Activated T-helper 1 cell treated with anti-CD3 and anti-CD28 coated beads, Interleukin-12 subunit alpha, Interleukin-12 subunit beta, Interleukin-2, Interleukin-4 antibody, amounts not matched to agents 30 ng/mL and 10 ng/mL and 1 ng/mL, durations not matched to agents 14 hours and 24 hours and 36 hours (primary cell): ENCODE results near the gene PAQR8. TPM values are rescaled to one million over a fixed set of nuclear protein-coding genes. Genes with fewer than 3 reads are reported as not detected.

Experiments used
- DNase-seq: peaks from one replicate; pipeline ENCODE4 v3.0.0; 2021; ENCODE audit warnings: low spot score
- H3K27ac Mint-ChIP-seq: one replicate; pipeline ENCODE4 v1.8.0; 2021; ENCODE audit warnings: mild to moderate bottlenecking, mixed read lengths
- H3K27me3 Mint-ChIP-seq: one replicate; pipeline ENCODE4 v1.8.0; 2022; ENCODE audit warnings: mild to moderate bottlenecking, moderate library complexity, mixed read lengths; ENCODE audit not compliant: insufficient read depth
- H3K36me3 Mint-ChIP-seq: one replicate; pipeline ENCODE4 v1.8.0; 2021; ENCODE audit warnings: low read depth, mixed read lengths
- H3K4me1 Mint-ChIP-seq: one replicate; pipeline ENCODE4 v1.8.0; 2021; ENCODE audit warnings: low read depth, mixed read lengths
- H3K4me3 Mint-ChIP-seq: one replicate; pipeline ENCODE4 v1.8.0; 2021; ENCODE audit warnings: mild to moderate bottlenecking, moderate library complexity, mixed read lengths
- H3K9me3 Mint-ChIP-seq: one replicate; pipeline ENCODE4 v1.8.0; 2021; ENCODE audit warnings: mixed read lengths
- intact Hi-C: fragments of 100-400 bp; cut with micrococcal nuclease; formaldehyde crosslinking; loops from one replicate; pipeline ENCODE4 v1.15.1; 2024
- total RNA-seq: library from RNA; stranded (reverse); gene quantifications from 2 replicates; pipeline ENCODE4 v1.2.3, GENCODE V29; 2022

Gene PAQR8
- total RNA-seq, 1 donor from 2014 or later: 2.5 TPM

- intact Hi-C loops: loop anchor here (1.0 to 10.0 kb wide), 4 partner anchors 8 to 944 kb away; no protein-coding TSS in a partner anchor
These were observed 28.4 kb downstream of the PAQR8 start for GRCh38 chr6:52390361-52390727.

DNA sequence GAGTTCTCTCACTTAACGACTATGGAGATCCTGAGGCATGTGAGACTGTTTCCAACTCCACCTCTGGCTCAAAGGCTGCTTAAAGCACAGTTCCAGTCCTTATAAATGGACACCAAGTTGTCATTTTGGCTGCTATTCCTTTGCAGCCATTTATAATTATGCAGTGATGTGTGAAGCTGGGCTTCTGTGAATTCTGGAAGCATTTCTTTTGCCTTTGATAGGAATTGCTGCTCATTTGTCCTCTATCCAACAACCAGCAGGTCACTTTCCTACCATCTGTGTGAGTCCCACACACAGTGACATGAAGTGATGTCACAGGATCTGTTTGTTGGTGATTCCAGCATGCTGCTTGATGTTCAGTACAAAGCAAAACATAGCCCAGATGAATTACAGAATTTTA lies 29.6 kb downstream of the PAQR8 start:
- H3K9me3 Mint-ChIP-seq: no peaks in the 10 kb centered on the region
- H3K27ac Mint-ChIP-seq: no peak overlapping the region
- intact Hi-C loops: loop anchor here (10.0 kb wide), 1 partner anchor 943 kb away; no protein-coding TSS in a partner anchor
- DNase-seq: no peak
- no peaks in the 10 kb centered on the region for H3K36me3 Mint-ChIP-seq
- H3K4me1 Mint-ChIP-seq: peaks cover 70% of the 10 kb centered on the region
- peaks cover 6% of the 10 kb centered on the region for H3K27me3 Mint-ChIP-seq
- H3K4me3 Mint-ChIP-seq: no peak overlapping the region

More at GRCh38 chr6:52390361-52390727, 28.4 kb downstream of the PAQR8 start:
- Mint-ChIP-seq H3K27me3 (peaks cover 5% of the 10 kb centered on the region), H3K36me3 (peaks cover 3% of the 10 kb centered on the region), H3K27ac (peak overlapping the region; percentile 88), H3K9me3 (no peaks in the 10 kb centered on the region), H3K4me3 (peak overlapping the region; percentile 66), H3K4me1 (peaks cover 58% of the 10 kb centered on the region)
- peak; percentile 68 for DNase-seq

DNA sequence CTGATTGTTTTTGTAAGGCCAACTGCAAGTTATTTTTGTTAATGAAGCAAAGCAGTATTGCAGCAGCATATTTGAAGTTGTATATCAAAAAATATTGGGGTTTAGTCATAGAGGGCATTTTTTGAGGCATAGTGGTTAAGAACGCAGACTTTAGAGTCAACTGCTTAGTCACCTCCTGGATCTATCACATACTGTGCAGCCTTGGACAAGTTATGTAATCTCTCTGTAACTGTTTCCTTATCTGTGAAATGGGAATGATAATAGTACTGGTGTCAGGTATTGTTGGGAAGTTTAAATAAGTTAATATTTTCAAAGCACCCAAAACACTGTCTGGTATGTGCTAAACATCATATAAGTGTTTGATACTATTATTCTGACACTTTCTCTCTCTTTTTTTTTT lies 31.0 kb downstream of the PAQR8 start:
- Mint-ChIP-seq H3K27ac (no peak overlapping the region), H3K4me1 (peaks cover 83% of the 10 kb centered on the region), H3K9me3 (no peaks in the 10 kb centered on the region), H3K36me3 (no peaks in the 10 kb centered on the region), H3K27me3 (peaks cover 9% of the 10 kb centered on the region), H3K4me3 (no peak overlapping the region)
- intact Hi-C loops: loop anchor here (10.0 kb wide), 1 partner anchor 942 kb away; no protein-coding TSS in a partner anchor
- DNase-seq: no peak

DNA sequence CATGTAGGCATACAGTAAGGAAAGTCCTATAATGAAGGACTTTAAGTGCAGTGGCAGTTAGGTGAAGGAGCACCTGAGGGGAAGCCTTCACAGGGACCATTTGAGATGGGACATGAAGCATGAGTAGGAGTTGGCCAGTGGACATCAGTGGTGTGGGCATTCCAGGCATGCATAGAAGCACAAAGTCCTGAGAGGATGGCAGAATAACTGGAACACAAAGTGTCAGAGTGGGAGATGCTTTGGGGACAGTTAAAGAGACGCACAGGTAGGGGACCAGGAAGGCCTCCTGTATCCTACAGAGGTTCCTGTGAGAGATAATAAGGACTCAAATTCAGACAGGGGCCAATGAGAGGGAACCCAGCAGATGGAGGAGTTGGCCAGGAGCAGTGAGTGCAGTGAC lies 31.8 kb downstream of the PAQR8 start:
- H3K27me3 Mint-ChIP-seq: peaks cover 9% of the 10 kb centered on the region
- peak overlapping the region; percentile 41 for H3K27ac Mint-ChIP-seq
- H3K9me3 Mint-ChIP-seq: no peaks in the 10 kb centered on the region
- H3K4me3 Mint-ChIP-seq: peak overlapping the region; percentile 32
- no peaks in the 10 kb centered on the region for H3K36me3 Mint-ChIP-seq
- H3K4me1 Mint-ChIP-seq: peaks cover 84% of the 10 kb centered on the region
- no peak for DNase-seq
- intact Hi-C loops: loop anchor here (1.0 to 10.0 kb wide), 8 partner anchors 17 to 941 kb away; partner anchors contain the start of genes EFHC1, MCM3 and PAQR8

- peaks cover 9% of the 10 kb centered on the region for H3K27me3 Mint-ChIP-seq
- H3K4me3 Mint-ChIP-seq: peak overlapping the region; percentile 32
- DNase-seq: no peak
These were observed 32.3 kb downstream of the PAQR8 start for GRCh38 chr6:52394251-52394666.

GRCh38 chr6:52395969-52396368 lies 34.0 kb downstream of the PAQR8 start:
- no peaks in the 10 kb centered on the region for H3K9me3 Mint-ChIP-seq
- DNase-seq: no peak

More at GRCh38 chr6:52394251-52394666, 32.3 kb downstream of the PAQR8 start:
- Mint-ChIP-seq H3K36me3 (no peaks in the 10 kb centered on the region), H3K4me1 (peaks cover 84% of the 10 kb centered on the region), H3K9me3 (no peaks in the 10 kb centered on the region), H3K27ac (peak overlapping the region; percentile 41)
- intact Hi-C loops: loop anchor here (1.0 to 10.0 kb wide), 8 partner anchors 17 to 941 kb away; partner anchors contain the start of genes EFHC1, MCM3 and PAQR8

GRCh38 chr6:52399511-52400312 lies 37.8 kb downstream of the PAQR8 start:
- Mint-ChIP-seq H3K36me3 (peaks cover 5% of the 10 kb centered on the region), H3K27ac (peak overlapping the region; percentile 38), H3K9me3 (no peaks in the 10 kb centered on the region), H3K4me3 (peak overlapping the region; percentile 42), H3K27me3 (peaks cover 5% of the 10 kb centered on the region), H3K4me1 (peaks cover 52% of the 10 kb centered on the region)
- no peak for DNase-seq
- intact Hi-C loops: loop anchor here (1.0 to 10.0 kb wide), 6 partner anchors 37 to 935 kb away; partner anchors contain the start of gene PAQR8

More at GRCh38 chr6:52395969-52396368, 34.0 kb downstream of the PAQR8 start:
- Mint-ChIP-seq H3K27me3 (peaks cover 9% of the 10 kb centered on the region), H3K4me3 (no peak overlapping the region), H3K27ac (peak overlapping the region; percentile 3), H3K4me1 (peaks cover 82% of the 10 kb centered on the region), H3K36me3 (no peaks in the 10 kb centered on the region)
- intact Hi-C loops: loop anchor here (2.0 to 10.0 kb wide), 4 partner anchors 19 to 939 kb away; no protein-coding TSS in a partner anchor

- peaks cover 50% of the 10 kb centered on the region for H3K4me1 Mint-ChIP-seq
- intact Hi-C loops: no loop called here
- H3K4me3 Mint-ChIP-seq: no peak overlapping the region
- no peak for DNase-seq
- H3K27me3 Mint-ChIP-seq: peaks cover 3% of the 10 kb centered on the region
- H3K36me3 Mint-ChIP-seq: peaks cover 5% of the 10 kb centered on the region
- no peak overlapping the region for H3K27ac Mint-ChIP-seq
- no peaks in the 10 kb centered on the region for H3K9me3 Mint-ChIP-seq
These were observed 38.5 kb downstream of the PAQR8 start for GRCh38 chr6:52400313-52401041.

DNA sequence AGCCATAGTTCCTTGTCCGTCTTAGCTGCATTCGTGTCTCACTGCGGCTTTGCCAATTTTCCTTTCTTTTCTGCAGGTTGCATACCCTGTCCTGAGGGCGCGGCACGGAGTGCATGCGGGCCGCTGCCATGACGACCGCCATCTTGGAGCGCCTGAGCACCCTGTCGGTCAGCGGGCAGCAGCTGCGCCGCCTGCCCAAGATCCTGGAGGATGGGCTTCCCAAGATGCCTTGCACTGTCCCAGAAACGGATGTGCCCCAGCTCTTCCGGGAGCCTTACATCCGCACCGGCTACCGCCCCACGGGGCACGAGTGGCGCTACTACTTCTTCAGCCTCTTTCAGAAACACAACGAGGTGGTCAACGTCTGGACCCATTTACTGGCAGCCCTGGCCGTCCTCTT lies 41.1 kb downstream of the PAQR8 start:
- no peak for DNase-seq
- Mint-ChIP-seq H3K27me3 (no peaks in the 10 kb centered on the region), H3K4me3 (no peak overlapping the region), H3K9me3 (no peaks in the 10 kb centered on the region), H3K4me1 (peaks cover 23% of the 10 kb centered on the region), H3K27ac (no peak overlapping the region), H3K36me3 (peaks cover 5% of the 10 kb centered on the region)
- intact Hi-C loops: no loop called here

GRCh38 chr6:52403627-52404026 lies 41.7 kb downstream of the PAQR8 start:
- no peak for DNase-seq
- no peaks in the 10 kb centered on the region for H3K9me3 Mint-ChIP-seq
- no peak overlapping the region for H3K27ac Mint-ChIP-seq
- H3K36me3 Mint-ChIP-seq: peaks cover 5% of the 10 kb centered on the region
- H3K27me3 Mint-ChIP-seq: no peaks in the 10 kb centered on the region
- H3K4me1 Mint-ChIP-seq: peaks cover 20% of the 10 kb centered on the region
- H3K4me3 Mint-ChIP-seq: no peak overlapping the region
- intact Hi-C loops: no loop called here

DNA sequence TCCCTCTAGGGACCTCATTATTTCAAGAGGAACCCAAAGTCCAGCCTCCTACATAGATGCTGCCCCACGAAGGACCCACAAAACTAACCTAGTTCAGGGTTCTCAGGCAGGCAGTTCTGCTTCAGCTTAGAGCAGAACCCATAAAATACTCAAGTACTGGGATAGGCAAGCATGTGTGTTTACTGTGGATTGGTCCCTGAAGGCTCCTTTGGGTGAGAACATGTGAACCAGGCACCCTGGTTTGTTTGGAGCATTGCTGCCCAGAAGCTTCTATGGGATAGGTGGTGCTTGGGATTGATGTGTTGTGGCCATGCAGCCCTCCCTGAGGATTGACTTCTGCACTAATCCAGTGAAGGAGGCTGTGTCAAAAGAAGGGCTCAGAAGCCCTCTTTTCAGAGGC lies 43.3 kb downstream of the PAQR8 start:
- Mint-ChIP-seq H3K9me3 (no peaks in the 10 kb centered on the region), H3K27ac (no peak overlapping the region), H3K4me1 (peaks cover 5% of the 10 kb centered on the region), H3K27me3 (no peaks in the 10 kb centered on the region), H3K4me3 (no peak overlapping the region), H3K36me3 (peaks cover 5% of the 10 kb centered on the region)
- DNase-seq: no peak
- intact Hi-C loops: no loop called here

DNA sequence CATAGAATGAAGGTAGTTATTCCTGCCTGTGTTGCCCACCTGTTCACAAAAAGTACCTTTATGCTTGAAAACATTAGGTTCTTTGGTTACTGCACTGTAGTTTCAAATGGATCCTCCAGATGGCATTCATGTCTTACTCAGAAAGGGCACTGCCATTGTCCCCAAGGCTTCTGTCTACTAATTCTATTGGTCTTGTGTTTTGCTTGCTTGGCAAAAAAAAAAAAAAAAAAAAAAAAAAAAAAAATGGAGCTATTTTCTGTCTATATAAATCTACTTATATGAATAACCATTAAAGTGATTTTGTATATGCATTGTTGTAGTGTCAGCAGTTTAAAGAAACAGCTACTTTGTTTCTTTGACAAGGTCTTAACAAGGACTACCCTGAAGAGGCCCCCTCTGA lies 45.5 kb downstream of the PAQR8 start:
- no peak for DNase-seq
- intact Hi-C loops: loop anchor here (1.0 kb wide), 1 partner anchor 256 kb away; no protein-coding TSS in a partner anchor
- no peaks in the 10 kb centered on the region for H3K9me3 Mint-ChIP-seq
- H3K27me3 Mint-ChIP-seq: peaks cover 3% of the 10 kb centered on the region
- H3K36me3 Mint-ChIP-seq: peaks cover 5% of the 10 kb centered on the region
- H3K4me3 Mint-ChIP-seq: no peak overlapping the region
- H3K27ac Mint-ChIP-seq: no peak overlapping the region
- no peaks in the 10 kb centered on the region for H3K4me1 Mint-ChIP-seq
